ENCODE data around the gene FAM47E. TPM values are rescaled to one million over a fixed set of nuclear protein-coding genes. Genes with fewer than 3 reads are reported as not detected.

Gene FAM47E
- total and polyA plus RNA-seq, 2 of the 8 experiments (the other 6 are each of a cell fraction or from before 2014, with no cell fraction given), result 1.3 to 1.4 TPM

DNA sequence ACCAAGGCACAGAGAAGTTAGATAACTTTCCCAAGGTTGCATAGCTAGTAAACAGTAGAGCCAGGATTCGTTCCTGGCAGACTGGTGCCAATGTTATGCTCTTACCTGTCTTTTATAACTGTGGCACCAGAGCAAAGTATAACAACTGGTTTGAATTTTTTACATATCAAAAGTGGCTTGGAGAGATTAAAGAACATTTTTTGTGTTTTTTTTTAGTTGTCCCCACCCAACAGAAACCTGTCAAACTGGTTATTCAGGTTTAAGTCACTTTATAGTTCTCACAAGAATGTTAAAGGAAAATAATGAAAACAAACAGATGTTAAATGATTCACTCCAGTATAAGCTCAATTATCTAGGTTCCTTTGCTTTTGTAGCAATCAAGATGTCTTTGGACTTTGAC lies 15.6 kb upstream of the FAM47E start:
- peak overlapping the region; percentile 35; the same call in 1 of the 2 replicates for H3K27ac ChIP-seq (ENCODE audit: low read depth, low read length)

More for the DNA sequence above, 15.6 kb upstream of the FAM47E start:
- Histone ChIP-seq H3K4me1 (replicated peaks in 1 of 4; ENCODE audit: control insufficient read depth in 3 of 4, insufficient read depth in 4 of 4, low read length in 3 of 4) (peaks cover 3 to 9% (median 5%) of the 10 kb centered on the region in 4 experiments; a peak in 6 of 7 replicates), H2BK15ac (ENCODE audit: low read length) (no peak overlapping the region), H3K56ac (replicated peaks; ENCODE audit: insufficient read length, low read depth, low read length) (no peak overlapping the region), H3K23me2 (ENCODE audit: low read depth, low read length) (no peaks in the 10 kb centered on the region), H4K20me1 (replicated peaks in 1 of 2; ENCODE audit: control insufficient read depth in 1 of 2, insufficient read depth in 2 of 2, low read length in 2 of 2) (no peaks in the 10 kb centered on the region), H3K36me3 (ENCODE audit: control insufficient read depth in 2 of 4, insufficient read depth in 4 of 4, low read length in 3 of 4) (peaks cover 0 to 4% (median 0%) of the 10 kb centered on the region in 4 experiments; a peak in 2 of 8 replicates), H3K23ac (ENCODE audit: insufficient read length) (no peak overlapping the region), H4K5ac (ENCODE audit: insufficient read length, low read depth, low read length) (no peak overlapping the region), H3K9ac (replicated peaks in 1 of 4; ENCODE audit: extremely low read depth in 1 of 4, low read depth in 3 of 4, low read length in 3 of 4) (no peak overlapping the region), H3K18ac (ENCODE audit: extremely low read depth, low read length) (no peak overlapping the region), H3K27me3 (replicated peaks in 1 of 4; ENCODE audit: control insufficient read depth in 3 of 4, extremely low read depth in 1 of 4, insufficient read depth in 3 of 4, low read length in 3 of 4) (no peaks in the 10 kb centered on the region), H2BK20ac (ENCODE audit: low read length) (no peak overlapping the region), H3K79me2 (ENCODE audit: control insufficient read depth in 1 of 2, insufficient read depth in 2 of 2, low read length in 2 of 2) (peaks cover 0 to 12% of the 10 kb centered on the region in 2 experiments; a peak in 1 of 4 replicates), H2BK120ac (replicated peaks; ENCODE audit: low read depth, low read length) (no peak overlapping the region), H2BK12ac (ENCODE audit: low read depth, low read length) (no peak overlapping the region), H3K4ac (replicated peaks; ENCODE audit: insufficient read length, low read depth, low read length) (no peak overlapping the region), H4K91ac (replicated peaks; ENCODE audit: insufficient read length, low read length) (no peak overlapping the region), H3K9me3 (ENCODE audit: insufficient read depth in 2 of 2, low read depth in 1 of 2, low read length in 1 of 2) (peaks cover 3 to 6% of the 10 kb centered on the region in 2 experiments; a peak in 2 of 4 replicates), H2AFZ (ENCODE audit: low read length) (no peak overlapping the region), H2AK5ac (ENCODE audit: low read depth, low read length) (no peak overlapping the region), H4K8ac (ENCODE audit: extremely low read depth, insufficient read depth, low read length) (no peak overlapping the region), H3K14ac (ENCODE audit: insufficient read length) (no peak overlapping the region), H3K4me2 (ENCODE audit: insufficient read depth in 1 of 2, low read depth in 2 of 2, low read length in 2 of 2) (peak overlapping the region; percentile 41; a peak in 3 of 4 replicates), H2BK5ac (ENCODE audit: low read depth, low read length) (no peak overlapping the region), H3K79me1 (ENCODE audit: low read depth, low read length) (no peaks in the 10 kb centered on the region), H3K4me3 (ENCODE audit: extremely low read depth in 1 of 4, insufficient read depth in 2 of 4, low read depth in 3 of 4, low read length in 4 of 4) (peak overlapping the region in 1 of 4 experiments; percentile 32; a peak in 1 of 8 replicates)
- ChIA-PET POLR2A (ENCODE audit: partially characterized antibody) (interaction anchor here (0.9 to 1.0 kb wide), 2 partner anchors 21 to 23 kb away, joined by 3 to 5 read pairs; partner anchors contain the start of gene SCARB2), CTCF (ENCODE audit: partially characterized antibody) (interaction anchor here (0.6 to 1.8 kb wide), 7 partner anchors 21 to 1574 kb away, joined by 3 to 7 read pairs (median 4); no protein-coding TSS in a partner anchor)
- DNase-seq (ENCODE audit: low read depth in 1 of 2, low spot score in 2 of 2), result no peak
- peak; percentile 71 for FAIRE-seq
- 68% methylated on average over 1 of the region's 1 CpG; no CpG with 5 or more reads in 1 of the 2 experiments for WGBS, 2 experiments (ENCODE audit: extremely low coverage in 1 of 2, insufficient coverage in 1 of 2, insufficient read length in 1 of 2, insufficient replicate concordance in 2 of 2, low coverage in 1 of 2, low lambda C conversion rate in 2 of 2, missing lambda C conversion rate in 1 of 2)

Measured in H1 (cell line).